ENCODE results near the gene EML3. TPM values are rescaled to one million over a fixed set of nuclear protein-coding genes. Genes with fewer than 3 reads are reported as not detected.

Gene EML3
- total and polyA plus RNA-seq, 2 of the 13 experiments (the other 11 are each of a cell fraction or from before 2014, with no cell fraction given), result 10.6 to 12.3 TPM

- peak; percentile 98 for TF ChIP-seq ZNF652 (CRISPR knock-in tag; IDR thresholded peaks at IDR 0.05; ENCODE audit: borderline replicate concordance, low read depth)
- TF ChIP-seq ZNF354B (CRISPR knock-in tag; IDR thresholded peaks at IDR 0.05), result no peak
- TF ChIP-seq TBX3 (IDR thresholded peaks at IDR 0.05; ENCODE audit: borderline replicate concordance), result no peak
- no peak for TF ChIP-seq ZNF382 (CRISPR knock-in tag; IDR thresholded peaks at IDR 0.05; ENCODE audit: borderline replicate concordance)
- TF ChIP-seq, protein P1, sequence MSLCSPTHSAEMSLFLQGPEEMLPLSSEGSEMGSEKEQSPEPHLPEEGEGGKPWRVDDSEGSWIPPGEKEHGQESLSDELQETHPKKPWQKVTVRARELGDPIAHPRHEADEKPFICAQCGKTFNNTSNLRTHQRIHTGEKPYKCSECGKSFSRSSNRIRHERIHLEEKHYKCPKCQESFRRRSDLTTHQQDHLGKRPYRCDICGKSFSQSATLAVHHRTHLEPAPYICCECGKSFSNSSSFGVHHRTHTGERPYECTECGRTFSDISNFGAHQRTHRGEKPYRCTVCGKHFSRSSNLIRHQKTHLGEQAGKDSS (CRISPR knock-in tag; IDR thresholded peaks at IDR 0.05; ENCODE audit: borderline replicate concordance, low read depth), result no peak; the same call in 1 of the 2 replicates
- no peak for TF ChIP-seq ZEB1 (IDR thresholded peaks at IDR 0.05; ENCODE audit: insufficient replicate concordance, low read depth)
- TF ChIP-seq KDM4B (CRISPR knock-in tag; IDR thresholded peaks at IDR 0.05), result 0 out of 2 replicates have a peak, but pooled peaks have one; percentile 44
- TF ChIP-seq ZNF30 (CRISPR knock-in tag; IDR thresholded peaks at IDR 0.05), result no peak
- peak; percentile 94; the same call in 1 of the 2 replicates for TF ChIP-seq YEATS2 (CRISPR knock-in tag; IDR thresholded peaks at IDR 0.05; ENCODE audit: borderline replicate concordance)
- TF ChIP-seq CENPBD1 (CRISPR knock-in tag; IDR thresholded peaks at IDR 0.05; ENCODE audit: borderline replicate concordance, low read depth), result no peak
- no peak for TF ChIP-seq JUNB (CRISPR knock-in tag; IDR thresholded peaks at IDR 0.05; ENCODE audit: borderline replicate concordance)
- no peak for TF ChIP-seq FUBP1 (CRISPR knock-in tag; IDR thresholded peaks at IDR 0.05; ENCODE audit: borderline replicate concordance)
- TF ChIP-seq ZNF777 (CRISPR knock-in tag; IDR thresholded peaks at IDR 0.05), result 0 out of 2 replicates have a peak, but pooled peaks have one; percentile 35
- no peak for TF ChIP-seq ZBTB3 (CRISPR knock-in tag; IDR thresholded peaks at IDR 0.05; ENCODE audit: borderline replicate concordance, low read depth)
- TF ChIP-seq, protein P2, sequence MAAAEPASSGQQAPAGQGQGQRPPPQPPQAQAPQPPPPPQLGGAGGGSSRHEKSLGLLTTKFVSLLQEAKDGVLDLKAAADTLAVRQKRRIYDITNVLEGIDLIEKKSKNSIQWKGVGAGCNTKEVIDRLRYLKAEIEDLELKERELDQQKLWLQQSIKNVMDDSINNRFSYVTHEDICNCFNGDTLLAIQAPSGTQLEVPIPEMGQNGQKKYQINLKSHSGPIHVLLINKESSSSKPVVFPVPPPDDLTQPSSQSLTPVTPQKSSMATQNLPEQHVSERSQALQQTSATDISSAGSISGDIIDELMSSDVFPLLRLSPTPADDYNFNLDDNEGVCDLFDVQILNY (CRISPR knock-in tag; conservative IDR thresholded peaks at IDR 0.05), result no peak
- peak; percentile 46; the same call in 1 of the 2 replicates for TF ChIP-seq CREM (IDR thresholded peaks at IDR 0.05)
- TF ChIP-seq CREM (CRISPR knock-in tag; IDR thresholded peaks at IDR 0.05), result no peak
- TF ChIP-seq ZNF160 (CRISPR knock-in tag; IDR thresholded peaks at IDR 0.05), result no peak
- TF ChIP-seq, protein P3, sequence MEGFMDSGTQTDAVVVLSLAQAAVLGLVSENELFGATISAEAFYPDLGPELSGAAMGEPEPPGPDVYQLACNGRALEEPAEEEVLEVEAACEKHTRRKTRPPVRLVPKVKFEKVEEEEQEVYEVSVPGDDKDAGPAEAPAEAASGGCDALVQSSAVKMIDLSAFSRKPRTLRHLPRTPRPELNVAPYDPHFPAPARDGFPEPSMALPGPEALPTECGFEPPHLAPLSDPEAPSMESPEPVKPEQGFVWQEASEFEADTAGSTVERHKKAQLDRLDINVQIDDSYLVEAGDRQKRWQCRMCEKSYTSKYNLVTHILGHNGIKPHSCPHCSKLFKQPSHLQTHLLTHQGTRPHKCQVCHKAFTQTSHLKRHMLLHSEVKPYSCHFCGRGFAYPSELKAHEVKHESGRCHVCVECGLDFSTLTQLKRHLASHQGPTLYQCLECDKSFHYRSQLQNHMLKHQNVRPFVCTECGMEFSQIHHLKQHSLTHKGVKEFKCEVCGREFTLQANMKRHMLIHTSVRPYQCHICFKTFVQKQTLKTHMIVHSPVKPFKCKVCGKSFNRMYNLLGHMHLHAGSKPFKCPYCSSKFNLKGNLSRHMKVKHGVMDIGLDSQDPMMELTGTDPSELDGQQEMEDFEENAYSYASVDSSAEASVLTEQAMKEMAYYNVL (CRISPR knock-in tag; IDR thresholded peaks at IDR 0.05; ENCODE audit: borderline replicate concordance), result no peak
- peak; percentile 42 for TF ChIP-seq TBL1XR1 (IDR thresholded peaks at IDR 0.05; ENCODE audit: borderline replicate concordance, low read length, partially characterized antibody)
- peak; percentile 88; the same call in 1 of the 2 replicates for TF ChIP-seq RFXAP (CRISPR knock-in tag; IDR thresholded peaks at IDR 0.05; ENCODE audit: borderline replicate concordance)
- no peak for TF ChIP-seq ZFP41 (CRISPR knock-in tag; IDR thresholded peaks at IDR 0.05; ENCODE audit: borderline replicate concordance)
- no peak for TF ChIP-seq SMC3 (IDR thresholded peaks at IDR 0.05; ENCODE audit: low read length)
- no peak for TF ChIP-seq DNMT1 (CRISPR knock-in tag; IDR thresholded peaks at IDR 0.05)
These were observed 13.4 kb downstream of the EML3 start (continued) for GRCh38 chr11:62599069-62599696.

Data from HepG2 (cell line).